Measurements from ENCODE around the gene NIPAL1.
"Not testable (repeated sequence)": the region's sequence is repeated elsewhere in the genome, so short reads cannot be mapped to it uniquely, and the experiment has no call there.

The NIPAL1 gene

DNA sequence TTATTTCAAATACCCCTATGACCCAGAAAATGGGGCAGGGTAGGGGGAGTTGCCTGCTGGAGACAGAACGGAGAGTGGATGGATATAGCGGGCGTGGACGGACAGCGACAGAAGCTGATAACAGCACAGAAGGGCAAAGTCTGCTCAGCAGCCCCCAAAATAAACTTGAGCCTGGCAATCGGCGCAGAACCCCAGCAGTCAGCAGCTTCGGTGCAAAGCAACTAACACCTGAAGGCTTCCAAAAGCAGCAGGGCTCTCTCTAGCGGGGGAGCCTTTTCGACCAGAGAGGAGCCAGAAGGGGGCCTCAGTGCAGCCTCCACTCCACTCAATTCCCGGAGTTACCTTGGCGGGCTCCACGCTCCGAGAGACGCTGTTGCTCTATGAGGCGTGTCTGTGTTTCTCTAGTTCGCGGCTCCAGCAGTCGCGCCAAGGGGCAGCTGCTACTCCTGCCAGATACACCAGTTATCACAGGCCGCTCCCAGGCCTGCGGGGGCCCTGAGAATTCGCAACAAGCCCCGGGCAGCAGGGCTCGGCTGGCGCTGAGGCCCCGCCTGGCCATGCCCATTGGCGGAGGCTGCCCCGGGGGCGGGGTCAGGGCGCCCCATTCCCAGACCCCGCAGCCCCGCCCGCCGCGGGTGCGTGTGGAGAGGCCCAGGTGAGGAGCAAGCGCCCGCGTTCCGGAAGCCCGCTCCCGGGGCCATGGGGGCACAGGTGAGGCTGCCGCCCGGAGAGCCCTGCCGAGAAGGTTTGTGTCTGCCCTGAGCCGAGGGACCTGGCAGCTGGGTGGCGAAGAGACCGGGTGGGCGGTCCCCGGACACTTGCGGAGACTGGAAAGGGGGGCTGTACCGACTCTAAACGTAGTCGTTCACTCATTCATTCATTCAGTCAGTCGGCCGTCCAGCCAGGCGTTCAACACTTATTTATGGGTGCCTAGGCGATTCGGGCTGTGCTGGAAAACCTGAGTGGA lies at the start of gene NIPAL1, which contains the start of gene CNGA1:
TSS of gene NIPAL1 (plus strand) at position 632 of the 967 bp plus-strand sequence. CDS start at position 700, 68 bp downstream.
TSS of gene CNGA1 (minus strand) at position 541 of the 967 bp plus-strand sequence. CDS start 63,992 bp downstream, outside the sequence.
- DNase-seq (ENCODE audit: low read depth) = peak; percentile 30

- DNase-seq (ENCODE audit: low read depth) = no peak
Observed at GRCh38 chr4:47968847-47969246, 47.7 kb upstream of the NIPAL1 start.

- no peak for DNase-seq (ENCODE audit: low read depth)
Observed at GRCh38 chr4:47972181-47972580, 44.4 kb upstream of the NIPAL1 start.

GRCh38 chr4:47972721-47973120 lies 43.9 kb upstream of the NIPAL1 start:
- no peak for DNase-seq (ENCODE audit: low read depth)

GRCh38 chr4:47974566-47974965 lies 42.0 kb upstream of the NIPAL1 start:
- DNase-seq (ENCODE audit: low read depth) = no peak

- no peak for DNase-seq (ENCODE audit: low read depth)
Observed at GRCh38 chr4:47990145-47990544, 26.4 kb upstream of the NIPAL1 start.

DNA sequence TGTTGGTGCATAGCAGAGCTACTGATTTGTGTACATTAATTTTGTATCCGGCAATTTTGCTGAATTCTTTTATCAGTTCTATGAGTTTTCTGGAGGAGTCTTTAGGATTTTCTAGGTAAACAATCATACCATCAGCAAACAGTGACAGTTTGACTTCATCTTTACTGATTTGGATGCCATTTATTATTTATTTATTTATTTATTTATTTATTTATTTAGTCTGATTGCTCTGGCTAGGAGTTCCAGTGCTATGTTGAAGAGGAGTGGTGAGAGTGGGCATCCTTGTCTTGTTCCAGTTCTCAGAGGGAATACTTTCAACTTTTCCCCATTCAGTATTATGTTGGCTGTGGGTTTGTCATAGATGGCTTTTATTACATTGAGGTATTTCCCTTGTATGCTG lies 24.1 kb upstream of the NIPAL1 start:
- not testable (repeated sequence) for DNase-seq (ENCODE audit: low read depth)

- DNase-seq (ENCODE audit: low read depth) = no peak
Observed at GRCh38 chr4:47996021-47996420, 20.6 kb upstream of the NIPAL1 start.

- no peak for DNase-seq (ENCODE audit: low read depth)
Observed at GRCh38 chr4:48002267-48002666, 14.3 kb upstream of the NIPAL1 start.

DNA sequence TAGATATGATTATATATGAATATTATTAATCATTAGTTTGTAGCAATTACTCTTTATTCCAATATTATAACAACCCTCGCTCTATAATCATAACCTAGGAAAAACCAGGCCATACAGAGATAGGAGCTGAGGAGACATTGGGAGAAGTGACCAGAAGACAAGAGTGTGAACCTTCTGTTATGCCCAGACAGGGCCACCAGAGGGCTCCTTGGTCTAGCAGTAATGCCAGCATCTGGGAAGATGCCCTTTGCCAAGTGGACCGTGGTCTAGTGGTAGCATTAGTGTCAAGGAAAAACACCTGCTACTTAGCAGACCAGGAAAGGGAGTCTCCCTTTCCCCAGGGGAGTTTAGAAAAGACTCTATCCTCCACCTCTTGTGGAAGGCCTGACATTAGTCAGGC lies 13.0 kb upstream of the NIPAL1 start:
- not testable (repeated sequence) for DNase-seq (ENCODE audit: low read depth)

DNA sequence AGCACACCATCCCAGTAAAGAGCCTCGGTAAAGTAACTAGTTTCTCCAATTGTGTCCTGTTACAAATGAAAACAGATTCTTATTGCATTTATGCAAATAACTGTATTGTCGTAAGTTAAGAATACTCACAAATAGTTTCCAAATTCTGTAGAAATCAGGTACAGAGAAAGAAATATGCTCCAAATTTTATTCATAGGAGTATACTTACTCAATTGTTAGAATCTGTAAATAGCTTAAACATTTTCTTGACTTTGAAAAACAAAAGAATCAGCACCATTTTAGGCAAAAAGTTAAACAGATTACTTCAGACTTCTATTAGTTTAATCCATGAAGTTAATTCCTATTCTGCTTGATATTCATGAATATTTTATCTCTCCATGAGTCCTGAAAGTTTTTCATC lies 10.8 kb upstream of the NIPAL1 start:
- no peak for DNase-seq (ENCODE audit: low read depth)

GRCh38 chr4:48008021-48008596 lies 8.5 kb upstream of the NIPAL1 start:
- DNase-seq (ENCODE audit: low read depth) = no peak

DNA sequence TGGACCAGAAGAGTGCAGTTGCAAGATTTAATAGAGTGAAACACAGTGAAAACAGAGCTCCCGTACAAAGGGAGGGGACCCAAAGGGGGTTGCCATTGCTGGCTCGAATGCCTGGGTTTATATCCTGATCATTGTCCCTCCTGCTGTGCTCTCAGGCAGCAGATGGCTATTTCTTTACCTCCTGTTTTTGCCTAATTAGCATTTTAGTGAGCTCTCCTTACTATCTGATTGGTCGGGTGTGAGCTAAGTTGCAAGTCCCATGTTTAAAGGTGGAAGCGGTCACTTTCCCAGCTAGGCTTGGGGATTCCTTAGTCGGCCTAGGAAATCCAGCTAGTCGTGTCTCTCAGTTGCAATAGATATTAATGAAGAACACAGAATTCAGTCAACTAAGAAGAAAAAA lies 5.7 kb upstream of the NIPAL1 start:
- not testable (repeated sequence) for DNase-seq (ENCODE audit: low read depth)

DNA sequence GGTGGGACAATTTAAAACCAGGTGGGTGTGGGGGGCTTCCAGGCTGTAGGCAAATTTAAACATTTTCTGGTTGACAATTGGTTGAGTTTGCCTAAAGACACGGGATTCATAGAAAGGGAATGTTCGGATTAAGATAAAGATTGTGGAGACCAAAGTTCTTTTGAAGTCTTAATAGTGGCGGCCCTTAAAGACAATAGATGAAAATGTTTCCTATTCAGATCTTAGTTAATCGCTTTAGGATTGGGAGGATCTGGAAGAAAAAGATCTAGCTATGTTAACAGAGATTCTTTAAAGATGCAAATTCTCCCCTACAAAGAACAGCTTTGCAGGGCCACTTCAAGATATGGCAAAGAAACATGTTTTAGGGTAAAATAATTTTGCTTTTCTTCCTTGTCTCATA lies 4.8 kb upstream of the NIPAL1 start:
- DNase-seq (ENCODE audit: low read depth) = no peak

DNA sequence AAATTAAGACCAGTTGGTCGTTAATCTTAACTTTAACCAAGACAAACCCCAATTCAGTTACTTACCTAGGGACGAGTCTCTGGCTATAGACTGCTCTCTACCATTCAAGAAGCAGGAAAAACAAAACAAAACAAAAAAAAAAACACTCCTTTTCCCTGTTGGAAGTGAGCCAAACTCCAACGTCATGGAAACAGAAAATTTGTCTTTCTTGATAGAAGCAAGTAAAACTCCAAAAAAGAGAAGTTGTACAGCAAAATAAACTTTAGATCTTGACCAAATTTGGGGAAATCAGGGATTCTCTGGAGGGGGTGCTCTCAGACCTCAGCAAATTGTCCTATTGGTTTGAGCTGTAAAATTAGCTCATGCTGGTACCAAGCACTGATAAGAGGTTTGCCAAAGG lies 3.7 kb upstream of the NIPAL1 start:
- no peak for DNase-seq (ENCODE audit: low read depth)

- DNase-seq (ENCODE audit: low read depth) = no peak
Observed at GRCh38 chr4:48015216-48015615, 1.4 kb upstream of the NIPAL1 start.

DNA sequence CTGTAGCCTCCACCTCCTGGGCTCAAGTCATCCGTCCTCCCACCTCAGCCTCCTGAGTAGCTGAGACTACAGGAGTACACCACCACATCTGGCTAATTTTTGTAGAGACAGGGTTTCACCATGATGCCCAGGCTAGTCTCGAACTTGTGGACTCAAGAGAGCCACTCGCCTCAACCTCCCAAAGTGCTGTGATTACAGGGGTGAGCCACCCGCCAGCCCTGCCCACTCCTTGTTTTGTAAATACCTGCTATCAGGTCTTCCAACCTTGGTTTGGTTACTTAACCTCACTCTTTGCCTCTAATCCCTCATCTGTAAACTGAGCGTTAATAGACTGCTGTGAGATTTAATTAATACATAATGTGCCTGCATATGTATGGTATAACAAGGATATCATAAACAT lies 894 bp upstream of the NIPAL1 start:
- no peak for DNase-seq (ENCODE audit: low read depth)

GRCh38 chr4:48017108-48017571 lies 568 bp downstream of the NIPAL1 start:
- no peak for DNase-seq (ENCODE audit: low read depth)

DNA sequence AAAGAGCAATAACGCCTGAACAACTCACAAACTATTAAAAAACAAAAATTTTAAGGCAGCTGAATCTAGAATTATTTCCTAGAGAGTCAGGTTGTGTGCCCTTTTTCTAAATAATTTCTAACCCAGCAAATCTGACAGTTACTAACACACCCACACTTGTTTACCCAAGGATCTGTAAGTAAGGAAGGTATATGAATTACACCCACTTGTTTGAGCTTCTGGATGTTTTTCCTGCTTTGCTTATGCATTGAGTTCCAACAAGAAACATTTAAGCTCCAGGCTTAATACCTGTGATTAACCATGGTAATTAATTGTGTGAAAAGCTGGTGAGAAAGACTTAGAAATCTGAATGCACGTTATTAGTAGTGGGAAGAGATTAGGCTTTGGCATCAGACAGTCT lies 1.5 kb downstream of the NIPAL1 start:
- no peak for DNase-seq (ENCODE audit: low read depth)

- no peak for DNase-seq (ENCODE audit: low read depth)
Observed at GRCh38 chr4:48021100-48021499, 4.5 kb downstream of the NIPAL1 start.

GRCh38 chr4:48022192-48022799 lies 5.7 kb downstream of the NIPAL1 start:
- no peak for DNase-seq (ENCODE audit: low read depth)

- no peak for DNase-seq (ENCODE audit: low read depth)
Observed at GRCh38 chr4:48024522-48024921, 8.0 kb downstream of the NIPAL1 start.

DNA sequence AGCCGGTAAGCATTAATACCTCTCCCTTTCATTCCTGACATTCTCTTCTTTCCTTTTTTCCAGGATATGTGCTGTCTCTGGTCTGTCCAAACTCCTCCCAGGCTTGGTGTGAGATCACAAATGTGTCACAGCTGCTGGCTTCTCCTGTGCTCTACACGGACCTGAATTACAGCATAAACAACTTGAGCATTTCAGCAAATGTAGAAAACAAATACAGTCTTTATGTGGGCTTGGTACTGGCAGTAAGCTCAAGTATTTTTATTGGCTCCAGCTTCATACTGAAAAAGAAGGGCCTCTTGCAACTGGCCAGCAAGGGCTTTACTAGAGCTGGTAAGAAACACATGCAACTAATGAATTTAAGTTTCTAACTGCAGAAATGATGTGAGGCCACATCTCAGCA lies 8.4 kb downstream of the NIPAL1 start:
- DNase-seq (ENCODE audit: low read depth) = no peak
